GM18511 (cell line): ENCODE results near the gene FUT6.

Source experiments
- ATAC-seq: cut with Tn5 transposase; IDR thresholded peaks from one replicate; pipeline ENCODE4 v1.9.1; 2021; ENCODE audit warnings: mild to moderate bottlenecking, moderate library complexity; ENCODE audit not compliant: unreplicated experiment

Gene FUT6

DNA sequence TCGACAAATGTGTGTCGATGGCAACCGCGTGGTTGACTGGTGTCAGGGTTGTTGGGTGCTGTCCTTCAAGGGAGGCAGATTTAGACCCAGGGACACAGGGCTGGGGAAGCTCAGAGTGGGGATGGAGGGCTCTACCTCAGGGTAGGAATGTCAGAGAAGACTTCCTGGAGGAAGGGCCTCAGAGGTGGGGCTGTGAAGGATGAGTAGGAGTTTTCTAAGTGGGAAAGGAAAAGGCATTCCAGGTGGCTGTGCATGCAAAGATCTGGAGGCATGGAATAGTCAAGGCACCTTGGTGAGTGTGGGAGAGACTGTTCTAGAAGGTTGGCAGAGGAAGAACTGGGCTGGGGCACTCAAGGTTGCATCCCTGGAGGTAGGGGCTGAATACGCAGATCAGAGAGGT lies 32.6 kb downstream of the FUT6 start:
- ATAC-seq, result no peak

DNA sequence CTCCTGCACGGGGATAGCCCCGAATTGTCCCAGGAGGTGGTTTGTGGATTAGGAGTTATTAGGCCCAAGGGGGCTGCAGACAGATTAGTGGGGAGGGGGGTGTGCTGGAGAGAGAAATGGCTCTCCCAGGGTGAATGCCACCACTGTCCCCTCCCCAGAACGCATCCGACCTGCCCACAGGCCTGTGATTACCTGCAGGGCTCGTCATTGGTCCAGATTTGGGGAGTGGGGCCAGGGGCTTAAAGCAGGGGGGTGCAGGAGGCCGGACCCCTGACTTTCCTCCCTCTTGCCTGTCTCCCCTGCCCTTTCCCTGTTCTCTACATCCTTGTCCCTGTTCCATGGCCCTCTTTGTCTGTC lies 33.4 kb downstream of the FUT6 start:
- ATAC-seq, result no peak

DNA sequence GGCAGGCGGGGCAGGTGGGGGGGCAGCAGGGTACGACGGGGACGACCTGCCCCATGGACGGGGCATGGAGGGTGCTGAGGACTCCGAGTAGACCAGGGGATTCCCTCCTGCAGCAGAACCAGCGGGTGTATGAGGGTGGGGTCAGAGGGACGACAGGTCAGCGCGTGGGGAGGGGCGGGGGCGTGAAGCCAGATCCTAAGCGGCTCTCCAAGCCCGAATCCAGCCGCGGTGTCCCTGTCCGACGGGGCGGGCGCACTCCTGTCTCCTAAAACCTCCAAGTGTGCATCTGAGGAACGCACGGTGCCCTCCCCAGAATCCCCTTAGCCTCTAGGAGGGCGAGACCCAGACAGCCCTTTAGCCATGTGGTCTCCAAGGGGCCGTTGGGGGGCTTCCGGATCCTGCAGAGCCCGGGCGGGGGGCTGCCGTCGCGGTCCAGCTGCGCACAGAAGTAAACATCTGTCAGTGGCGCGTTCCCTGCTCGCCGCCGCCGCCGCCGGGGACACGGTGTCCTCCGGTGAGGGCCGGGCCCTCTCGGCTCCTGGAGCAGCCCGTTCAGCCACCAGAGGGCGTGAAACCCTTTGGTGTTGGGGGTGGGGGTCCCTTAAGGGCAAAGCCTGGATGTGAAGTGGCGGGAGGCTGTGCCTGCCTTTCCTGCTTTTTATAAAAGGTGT lies 33.9 kb downstream of the FUT6 start:
- no peak for ATAC-seq

DNA sequence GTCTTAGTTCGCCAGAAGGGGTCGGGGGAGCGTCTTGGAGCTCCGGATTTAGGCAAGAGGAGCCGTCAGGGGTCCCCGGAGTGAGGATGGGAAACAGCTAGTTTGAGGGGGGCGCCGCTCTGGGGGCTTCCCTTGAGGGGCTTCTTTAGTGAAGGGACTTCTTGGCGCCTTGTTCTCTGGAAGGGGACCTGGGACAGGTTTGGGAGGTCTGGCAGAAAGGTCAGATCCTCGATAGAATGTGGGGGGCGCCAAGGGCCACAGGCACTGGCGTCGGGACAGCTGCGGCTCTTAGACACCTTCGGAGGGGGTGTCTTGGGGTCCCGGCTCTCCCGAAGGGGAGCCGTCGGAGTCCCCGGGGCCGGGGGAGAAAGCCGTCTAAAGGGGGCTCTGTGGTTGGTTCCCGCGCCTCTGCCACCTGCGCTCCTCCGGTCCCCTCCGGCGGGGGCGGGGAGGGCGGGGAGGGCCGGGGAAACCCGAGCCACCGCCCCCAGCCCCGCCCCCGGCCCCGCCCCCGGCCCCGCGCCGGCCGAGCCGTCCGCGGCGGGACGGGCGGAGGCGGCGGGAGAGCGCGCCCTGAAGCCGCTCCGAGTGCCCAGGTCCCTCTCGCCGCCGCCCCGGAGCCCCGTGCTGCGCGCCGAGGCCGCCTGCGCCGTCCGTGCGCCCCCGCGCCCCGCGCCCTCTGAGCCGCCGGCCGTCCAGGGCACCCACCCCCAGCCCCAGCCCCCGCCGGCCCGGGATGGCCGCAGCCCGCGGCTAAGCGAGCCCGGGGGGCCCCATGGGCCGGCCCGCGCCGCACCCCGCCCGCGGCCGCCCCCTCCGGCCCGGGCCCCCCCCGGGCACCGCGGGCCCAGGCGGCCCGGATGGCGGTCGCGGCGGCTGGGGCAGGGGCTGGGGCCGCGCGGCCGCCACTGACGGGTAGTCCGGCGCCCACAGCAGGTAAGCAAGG lies 34.7 kb downstream of the FUT6 start, which contains the start of gene NRTN:
TSS of gene NRTN (plus strand) at position 552 of the 946 bp plus-strand sequence. CDS start 19,099 bp downstream, outside the sequence.
- no peak for ATAC-seq

DNA sequence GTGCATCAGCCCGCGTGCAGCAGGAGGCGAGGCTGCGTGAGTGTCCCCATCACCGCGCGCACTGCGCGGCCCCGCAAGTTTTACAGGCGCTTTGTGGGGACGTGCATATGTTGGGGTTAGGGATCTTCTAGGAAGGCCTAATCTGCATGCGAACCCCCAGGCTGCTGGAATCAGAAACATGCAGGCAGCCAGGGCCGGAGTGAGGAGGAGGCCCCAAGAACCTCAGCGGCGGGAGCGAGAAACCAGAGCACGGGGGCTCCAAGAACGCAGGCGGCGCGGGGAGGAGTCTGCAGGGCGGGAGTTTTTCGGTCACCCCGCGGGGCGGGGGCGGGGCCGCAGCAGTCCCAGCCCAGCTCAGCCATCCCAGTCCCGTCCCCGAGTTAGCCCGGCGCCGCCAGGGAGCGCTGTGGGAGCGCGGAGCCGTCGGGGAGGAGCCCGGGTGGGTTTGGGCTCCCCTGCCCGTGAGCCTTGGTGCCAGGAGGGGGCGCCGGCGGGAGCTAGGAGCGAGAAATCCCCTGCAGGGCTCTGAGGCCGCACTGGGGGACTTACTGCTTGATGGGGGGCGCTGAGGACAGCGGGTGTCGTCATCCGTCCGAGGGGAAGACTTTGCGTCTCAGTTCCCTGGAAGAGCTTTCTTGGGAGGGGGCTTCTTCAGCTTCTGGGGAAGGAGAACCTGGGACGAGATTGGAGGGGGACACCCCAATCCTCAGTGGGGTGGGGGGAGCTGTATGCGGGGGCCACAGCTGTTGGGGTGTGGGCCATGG lies 35.6 kb downstream of the FUT6 start:
- ATAC-seq, result peak; percentile 63

DNA sequence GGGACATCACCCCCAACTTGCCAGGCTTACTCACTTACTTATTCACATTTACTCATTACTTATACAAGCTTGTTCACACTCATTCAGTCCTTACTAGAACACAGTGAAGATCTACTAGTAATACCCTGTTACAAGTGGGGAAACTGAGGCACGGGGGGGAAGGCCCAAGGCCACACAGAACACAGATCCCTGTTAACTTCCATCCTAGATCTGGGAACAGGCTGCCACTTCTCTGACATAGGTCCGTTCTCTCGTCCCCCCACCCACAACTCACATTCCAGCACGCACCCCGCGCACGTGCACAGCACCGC lies 36.1 kb downstream of the FUT6 start:
- ATAC-seq, result no peak

DNA sequence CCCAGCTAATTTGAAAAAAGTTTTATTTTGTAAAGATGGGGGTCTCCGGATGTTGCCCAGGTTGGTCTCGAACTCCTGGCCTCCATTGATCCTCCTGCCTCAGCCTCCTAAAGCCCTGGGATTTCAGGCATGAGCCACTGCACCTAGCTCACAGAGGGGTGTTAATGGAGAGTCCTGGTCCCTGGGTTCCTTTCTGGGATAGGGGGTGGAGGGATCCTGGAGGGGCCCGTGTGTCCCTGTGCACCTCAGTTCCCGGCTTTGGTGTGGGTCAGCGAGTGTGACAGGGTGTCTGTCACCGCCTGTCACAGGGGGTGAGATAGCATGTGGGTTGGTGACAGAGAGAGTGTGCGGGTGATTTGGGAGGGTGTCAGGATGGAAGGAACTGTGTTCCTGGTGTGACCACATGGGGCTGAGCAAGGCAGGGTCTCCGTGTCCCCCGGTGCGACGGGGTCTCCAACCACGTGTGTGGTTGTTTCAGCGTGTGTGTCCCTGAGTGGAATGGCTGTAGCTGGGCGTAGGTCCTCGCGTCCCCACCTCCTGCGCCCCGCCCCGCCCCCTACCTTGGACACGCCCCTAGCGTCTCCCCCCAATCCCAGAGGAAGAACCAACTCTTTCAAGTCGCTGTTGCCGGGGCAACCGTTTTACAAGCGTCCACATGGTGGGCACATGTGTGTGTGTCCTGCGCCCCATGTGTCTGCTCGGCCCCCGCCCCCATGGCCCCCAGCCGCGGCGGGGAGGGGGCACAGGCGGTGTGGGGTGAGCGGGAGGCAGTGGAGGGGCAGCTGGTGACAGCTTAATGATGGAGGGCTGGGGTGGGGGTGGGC lies 37.5 kb downstream of the FUT6 start:
- ATAC-seq, result no peak

DNA sequence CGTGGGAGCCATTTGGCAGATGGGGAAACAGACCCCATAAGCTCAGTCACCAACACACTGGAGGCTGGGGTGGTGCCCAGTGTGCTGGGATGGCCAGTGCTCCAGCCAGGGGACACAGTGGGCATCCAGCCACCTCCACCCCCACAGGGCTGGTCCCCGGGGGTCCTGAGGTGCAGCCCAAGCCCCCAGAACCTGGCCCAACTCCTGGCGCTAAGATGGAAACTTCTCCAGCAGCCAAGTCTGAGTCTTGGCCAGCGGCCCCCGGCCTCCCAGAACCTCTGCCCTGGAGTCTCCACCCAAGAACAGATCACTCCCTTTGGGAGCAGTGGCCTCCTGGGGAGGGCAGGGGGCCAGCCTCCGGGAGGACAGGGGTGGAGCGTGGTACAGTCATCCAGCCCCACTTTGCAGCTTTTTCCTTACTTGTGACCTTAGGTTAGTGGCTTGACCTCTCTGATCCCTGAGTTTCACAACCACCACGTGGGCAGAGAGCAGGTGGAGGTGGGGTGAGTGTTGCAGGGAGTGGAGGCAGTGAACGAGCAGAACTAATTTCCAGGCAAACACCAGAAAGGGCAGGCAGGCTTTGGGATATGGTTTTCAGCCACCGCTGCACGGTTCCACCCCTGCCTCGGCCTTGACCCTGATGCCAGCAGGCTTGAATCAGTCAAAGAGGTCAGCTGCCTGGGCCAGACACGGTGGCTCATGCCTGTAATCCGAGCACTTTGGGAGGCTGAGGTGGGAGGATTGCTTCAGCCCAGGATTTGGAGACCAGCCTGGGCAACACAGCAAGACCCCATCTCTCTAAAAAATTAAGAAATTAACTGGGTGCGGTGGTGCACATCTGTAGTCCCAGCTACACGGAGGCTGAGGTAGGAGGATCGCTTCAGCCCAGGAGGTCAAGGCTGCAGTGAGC lies 38.9 kb downstream of the FUT6 start:
- ATAC-seq, result no peak

DNA sequence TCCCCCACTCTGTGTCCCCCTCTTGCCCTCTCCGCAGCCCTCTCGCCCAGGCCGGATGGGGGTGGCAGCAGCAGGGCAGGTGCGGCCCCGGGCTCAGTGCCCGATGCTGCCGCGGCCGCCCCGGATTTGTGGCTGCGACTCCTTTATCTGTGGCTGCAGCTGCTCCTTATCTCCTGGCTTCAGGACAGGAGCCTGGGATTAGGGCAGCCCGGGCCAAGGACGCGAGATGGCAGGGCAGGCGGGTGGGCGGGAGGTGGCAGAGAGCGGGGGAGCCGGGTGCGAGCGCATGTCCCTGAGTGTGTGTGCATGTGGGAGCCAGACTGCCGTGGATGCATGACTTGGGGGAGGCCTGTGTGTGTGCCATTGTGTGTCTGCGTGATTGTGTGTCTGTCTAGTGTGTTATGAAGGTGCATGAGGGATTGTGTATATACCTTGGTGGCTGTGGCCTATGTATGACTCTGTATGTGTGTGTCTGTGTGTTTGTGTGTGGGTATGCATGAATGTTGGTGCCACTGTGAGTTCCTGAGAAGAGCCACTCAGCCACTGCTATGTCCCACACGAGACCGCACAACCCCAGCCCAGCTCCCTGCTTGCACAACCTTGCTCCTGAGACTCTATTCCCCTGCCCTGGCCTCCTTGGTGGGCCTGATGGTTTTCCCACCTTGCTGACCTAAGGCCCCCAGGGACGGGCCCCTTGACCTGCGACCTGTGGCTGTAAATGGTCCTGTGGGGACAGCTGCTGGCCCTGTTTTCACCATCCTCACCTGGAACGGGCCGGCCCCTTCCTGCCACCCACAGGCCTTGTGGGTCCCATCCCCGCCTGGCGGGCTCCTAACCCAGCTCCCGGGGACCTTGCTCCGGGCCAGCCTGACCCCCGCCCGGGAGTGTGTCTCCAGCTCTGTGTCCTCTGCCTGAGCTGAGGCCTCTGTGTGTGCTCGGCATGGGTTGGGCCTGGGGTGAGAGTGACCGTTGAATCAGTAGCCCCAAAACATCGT lies 40.0 kb downstream of the FUT6 start:
- ATAC-seq, result no peak

DNA sequence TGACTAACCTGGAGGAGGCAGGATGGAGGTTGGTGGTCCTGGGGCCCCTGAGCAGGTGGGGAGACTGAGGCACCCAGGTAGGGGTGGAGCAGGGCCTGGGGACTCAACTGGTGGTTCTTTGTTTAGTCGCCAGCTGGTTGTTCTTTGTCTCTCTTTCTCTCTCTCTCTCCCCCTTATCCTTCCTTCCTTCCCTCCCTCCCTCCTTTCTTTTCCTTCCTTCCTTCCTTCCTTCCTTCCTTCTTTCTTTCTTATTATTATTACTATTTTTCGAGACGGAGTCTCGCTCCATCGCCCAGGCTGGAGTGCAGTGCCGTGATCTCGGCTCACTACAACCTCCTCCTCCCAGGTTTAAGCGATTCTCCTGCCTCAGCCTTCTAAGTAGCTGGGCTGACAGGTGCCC lies 41.3 kb downstream of the FUT6 start:
- no peak for ATAC-seq

DNA sequence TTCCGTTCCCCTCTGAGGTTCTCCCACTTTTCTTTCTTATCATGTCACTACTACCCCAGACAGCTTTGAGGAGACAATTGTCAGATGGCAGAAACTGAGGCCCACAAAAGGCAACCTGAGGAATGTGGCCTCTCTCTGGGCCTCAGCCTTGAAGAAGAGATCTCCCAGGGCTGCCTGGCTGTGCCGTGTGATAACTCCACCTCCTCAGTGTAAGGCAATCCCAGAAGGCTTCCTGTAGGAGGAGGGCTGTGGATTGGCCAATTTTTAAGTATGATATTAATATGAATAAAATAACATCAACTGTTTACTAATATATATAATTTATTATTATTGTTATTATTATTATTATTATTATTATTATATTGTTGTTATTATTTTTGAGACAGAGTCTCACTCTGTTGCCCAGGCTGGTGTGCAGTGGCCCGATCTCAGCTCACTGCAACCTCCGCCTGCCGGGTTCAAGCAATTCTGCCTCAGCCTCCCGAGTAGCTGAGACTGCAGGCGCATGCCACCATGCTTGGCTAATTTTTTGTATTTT lies 44.1 kb downstream of the FUT6 start:
- ATAC-seq, result no peak

DNA sequence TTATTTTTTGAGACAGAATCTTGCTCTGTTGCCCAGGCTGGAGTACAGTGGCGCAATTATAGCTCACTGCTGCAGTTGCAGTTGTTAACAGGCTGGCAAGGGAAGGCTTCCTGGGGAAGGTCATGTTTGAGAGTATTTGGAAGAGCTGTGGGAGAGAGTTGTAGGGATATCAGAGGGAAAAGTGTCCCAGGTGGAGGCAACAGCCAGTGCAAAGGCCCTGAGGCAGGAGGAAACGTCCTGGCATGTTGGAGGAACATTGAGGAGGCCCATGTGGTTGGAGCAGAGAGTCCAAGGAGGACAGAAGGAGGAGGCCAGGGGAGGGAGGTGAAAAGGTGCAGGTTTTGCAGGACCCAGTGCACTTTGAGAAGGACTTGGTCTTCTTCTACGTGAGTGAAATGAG lies 46.3 kb downstream of the FUT6 start:
- ATAC-seq, result no peak

DNA sequence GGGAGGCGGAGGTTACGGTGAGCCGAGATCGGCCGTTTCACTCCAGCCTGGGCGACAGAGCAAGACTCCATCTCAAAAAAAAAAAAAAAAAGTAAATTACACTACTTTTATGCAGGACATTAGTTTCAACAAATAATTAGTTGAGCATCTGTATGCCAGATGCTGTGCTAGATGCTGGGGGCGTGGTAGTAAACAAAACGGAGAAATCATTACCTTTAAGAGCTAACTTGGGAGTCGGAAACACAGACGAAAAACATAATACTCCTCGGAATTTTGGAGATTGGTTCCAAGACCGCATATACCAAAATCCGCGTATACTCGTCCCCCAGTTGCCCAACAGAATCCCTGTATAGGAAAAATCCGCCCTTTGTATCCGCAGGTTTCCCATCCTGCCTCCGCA lies 47.3 kb downstream of the FUT6 start:
- no peak for ATAC-seq

DNA sequence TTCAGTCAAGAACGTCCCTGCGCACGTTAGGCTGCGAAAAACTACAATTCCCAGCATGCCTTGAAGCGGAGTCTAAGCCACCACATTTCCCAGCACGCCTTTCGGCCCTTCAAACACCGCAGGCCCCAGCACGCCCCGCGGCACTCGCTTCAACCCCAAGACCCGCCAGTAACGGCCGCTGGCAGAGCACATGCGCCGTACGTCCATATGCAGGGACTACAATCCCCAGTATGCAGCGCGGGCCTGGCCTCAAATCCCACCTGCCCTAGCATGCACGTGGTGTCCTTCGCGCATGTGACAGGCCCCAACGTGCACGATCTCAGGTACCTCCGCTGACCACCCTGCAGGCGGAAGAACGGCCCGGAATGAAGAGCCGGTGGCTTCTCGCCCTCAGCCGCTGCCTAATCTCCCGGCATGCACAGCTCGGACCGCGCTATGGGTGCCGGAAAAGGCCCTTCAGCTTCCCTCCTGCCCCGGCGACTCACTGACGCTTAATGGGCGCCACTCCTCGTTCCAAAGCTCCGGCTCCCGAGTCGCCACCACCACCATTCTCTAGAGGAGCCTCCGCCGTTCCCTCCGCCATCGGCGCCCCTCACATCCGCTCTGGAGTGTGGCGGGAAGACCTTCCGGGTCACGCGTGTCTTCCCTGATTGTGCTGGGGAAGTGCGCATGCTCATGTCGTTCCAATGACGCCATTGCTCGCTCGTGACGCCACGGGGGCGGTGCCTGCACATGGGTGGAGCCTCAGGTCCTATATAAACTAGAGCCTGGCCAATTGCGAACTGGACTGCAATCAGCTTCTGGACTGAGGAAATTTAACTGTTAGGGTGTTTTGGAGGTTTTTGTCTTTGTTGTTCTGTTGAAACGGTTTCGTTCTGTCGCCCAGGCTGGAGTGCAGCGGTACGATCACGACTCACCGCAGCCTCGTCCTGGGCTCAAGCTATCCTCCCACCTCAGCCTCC lies 48.7 kb downstream of the FUT6 start, which contains the start of gene DUS3L:
TSS of gene DUS3L (minus strand) at position 605 of the 962 bp plus-strand sequence. CDS start at position 583, 22 bp downstream.
- ATAC-seq, result peak; percentile 93

DNA sequence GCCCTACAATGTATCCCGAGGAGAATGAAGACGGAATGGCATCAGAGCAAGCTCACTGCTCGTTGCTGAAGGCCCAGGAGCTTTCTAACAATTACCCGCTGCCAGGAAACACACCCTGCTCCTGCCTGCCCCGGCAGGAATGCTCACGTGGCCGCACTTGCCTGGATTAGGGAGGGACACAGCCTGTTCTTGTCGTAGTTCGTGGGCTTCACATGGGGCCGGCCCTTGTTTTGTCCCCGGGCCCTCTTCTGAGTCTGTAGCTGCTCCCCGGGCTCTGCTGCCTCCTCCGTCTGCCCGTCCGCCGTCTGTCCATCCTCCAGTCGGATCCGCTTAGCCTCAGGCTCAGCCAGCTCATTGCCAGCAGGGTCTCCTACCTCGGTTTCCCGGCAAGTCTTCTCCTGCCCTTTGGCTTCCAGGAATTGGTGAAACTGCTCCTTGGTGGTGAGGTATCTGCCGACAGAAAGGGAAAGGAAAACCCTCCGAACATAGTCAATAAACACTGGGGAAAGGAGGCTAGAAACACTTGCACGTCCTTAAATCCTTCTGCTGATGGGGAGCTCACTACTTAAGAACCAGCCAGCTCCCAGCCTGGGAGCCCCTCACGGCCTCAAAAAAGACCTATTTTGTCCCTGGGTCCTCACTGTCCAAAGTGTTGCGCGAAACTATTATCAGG lies 49.5 kb downstream of the FUT6 start:
- ATAC-seq, result no peak

DNA sequence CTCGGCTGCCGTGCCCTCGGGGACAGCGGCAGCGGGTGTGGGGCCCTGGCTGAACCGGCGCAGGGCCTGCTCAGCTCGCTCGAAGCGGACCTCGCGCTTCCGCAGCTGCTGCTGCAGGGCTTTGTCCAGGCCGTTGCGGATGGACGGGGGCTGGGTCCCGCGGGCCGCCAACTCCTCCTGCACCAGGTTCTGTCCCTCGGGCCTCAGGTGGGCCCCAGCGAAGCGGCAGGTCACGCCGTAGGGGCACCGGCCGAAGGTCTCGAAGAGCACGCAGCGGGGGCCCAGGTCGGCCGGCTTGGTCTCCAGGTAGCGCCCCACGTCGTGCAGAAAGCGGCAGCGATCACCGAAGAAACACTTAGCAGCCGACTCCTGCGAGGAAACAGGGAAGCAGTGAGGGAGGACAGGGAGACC lies 50.1 kb downstream of the FUT6 start:
- no peak for ATAC-seq
